ENCODE data around the gene ADTRP. TPM values are rescaled to one million over a fixed set of nuclear protein-coding genes. Genes with fewer than 3 reads are reported as not detected.

ADTRP gene
- total RNA-seq, 2 experiments from 2014 or later, result not detected

DNA sequence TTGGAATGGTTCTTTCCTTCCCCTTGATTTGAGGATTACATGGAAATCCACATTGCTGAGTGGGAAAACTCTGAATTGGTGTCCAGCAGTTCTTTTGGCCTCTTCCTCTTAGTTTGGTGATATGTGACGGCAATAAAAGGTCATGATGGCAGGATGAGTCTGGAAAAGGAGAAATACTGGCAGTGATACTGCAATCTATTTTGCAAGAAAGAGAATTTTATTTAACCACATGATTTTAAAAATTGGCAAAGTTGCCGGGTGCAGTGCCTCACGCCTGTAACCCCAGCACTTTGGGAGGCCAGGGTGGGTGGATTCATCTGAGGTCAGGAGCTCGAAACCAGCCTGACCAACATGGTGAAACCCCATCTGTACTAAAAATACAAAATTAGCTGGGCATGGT is 73.1 kb downstream of the ADTRP start:
- no peaks in the 10 kb centered on the region for H3K9me2 ChIP-seq (ENCODE audit: insufficient read depth, low read length)
- intact Hi-C loops (cut with micrococcal nuclease; ENCODE audit: unreplicated experiment), result loop anchor here (10.0 kb wide), 1 partner anchor 369 kb away; no protein-coding TSS in a partner anchor
- H2AFZ ChIP-seq (ENCODE audit: low read length), result no peak overlapping the region
- no peak for DNase-seq (ENCODE audit: low spot score)
- no peaks in the 10 kb centered on the region for H4K20me1 ChIP-seq (ENCODE audit: insufficient read depth, low read length)
- CTCF ChIA-PET (ENCODE audit: unreplicated experiment), result no interaction called here
- POLR2A ChIA-PET, result interaction anchor here (0.6 kb wide), 1 partner anchor 550 kb away, joined by 3 read pairs; no protein-coding TSS in a partner anchor
- no peaks in the 10 kb centered on the region for H3K36me3 ChIP-seq (ENCODE audit: insufficient read depth, low read length)
- H3K4me3 ChIP-seq (ENCODE audit: low read depth, low read length, poor library complexity, severe bottlenecking), result no peak overlapping the region
- BruUV-seq (replicated peaks), result no TSS peak
- no peaks in the 10 kb centered on the region for H3K9me3 ChIP-seq (ENCODE audit: low read length)
- TF ChIP-seq EZH2phosphoT487 (IDR thresholded peaks at IDR 0.05; ENCODE audit: borderline replicate concordance, low read depth, low read length), result no peak
- no peak overlapping the region for H3K4me2 ChIP-seq (ENCODE audit: low read length)
- H3K79me2 ChIP-seq (ENCODE audit: insufficient read depth, low read depth, low read length), result no peaks in the 10 kb centered on the region
- H3K4me1 ChIP-seq (ENCODE audit: insufficient read depth, low read length, poor library complexity, severe bottlenecking), result no peaks in the 10 kb centered on the region
- H3K27ac ChIP-seq (ENCODE audit: low read depth, low read length, poor library complexity, severe bottlenecking), result no peak overlapping the region

DNA sequence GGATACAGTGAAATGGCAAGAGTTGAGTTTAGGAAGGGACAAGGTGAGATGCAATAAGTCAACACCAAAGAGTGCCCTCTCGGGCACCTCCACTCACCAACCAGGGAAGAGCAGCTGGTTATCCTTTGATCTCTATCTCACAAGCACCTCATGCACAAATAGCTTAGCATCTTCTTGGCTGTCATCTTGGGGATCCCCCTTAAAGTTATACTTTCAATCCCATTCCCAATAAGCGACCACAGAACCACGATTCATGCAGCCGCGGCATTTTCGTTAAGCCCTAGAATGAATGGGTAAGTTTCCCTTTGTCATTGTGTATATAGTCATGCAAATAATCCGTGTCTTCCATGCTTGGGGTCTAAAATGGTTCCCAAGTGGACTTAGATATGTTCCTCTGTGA is 73.5 kb downstream of the ADTRP start:
- Histone ChIP-seq H3K79me2 (ENCODE audit: insufficient read depth, low read depth, low read length) (no peaks in the 10 kb centered on the region), H3K9me3 (ENCODE audit: low read length) (no peaks in the 10 kb centered on the region), H4K20me1 (ENCODE audit: insufficient read depth, low read length) (no peaks in the 10 kb centered on the region), H3K27ac (ENCODE audit: low read depth, low read length, poor library complexity, severe bottlenecking) (no peak overlapping the region), H3K4me2 (ENCODE audit: low read length) (no peak overlapping the region), H3K4me1 (ENCODE audit: insufficient read depth, low read length, poor library complexity, severe bottlenecking) (no peaks in the 10 kb centered on the region), H3K9me2 (ENCODE audit: insufficient read depth, low read length) (no peaks in the 10 kb centered on the region), H3K4me3 (ENCODE audit: low read depth, low read length, poor library complexity, severe bottlenecking) (no peak overlapping the region), H2AFZ (ENCODE audit: low read length) (no peak overlapping the region), H3K36me3 (ENCODE audit: insufficient read depth, low read length) (no peaks in the 10 kb centered on the region)
- no peak for TF ChIP-seq EZH2phosphoT487 (IDR thresholded peaks at IDR 0.05; ENCODE audit: borderline replicate concordance, low read depth, low read length)
- TF ChIP-seq, protein P1, sequence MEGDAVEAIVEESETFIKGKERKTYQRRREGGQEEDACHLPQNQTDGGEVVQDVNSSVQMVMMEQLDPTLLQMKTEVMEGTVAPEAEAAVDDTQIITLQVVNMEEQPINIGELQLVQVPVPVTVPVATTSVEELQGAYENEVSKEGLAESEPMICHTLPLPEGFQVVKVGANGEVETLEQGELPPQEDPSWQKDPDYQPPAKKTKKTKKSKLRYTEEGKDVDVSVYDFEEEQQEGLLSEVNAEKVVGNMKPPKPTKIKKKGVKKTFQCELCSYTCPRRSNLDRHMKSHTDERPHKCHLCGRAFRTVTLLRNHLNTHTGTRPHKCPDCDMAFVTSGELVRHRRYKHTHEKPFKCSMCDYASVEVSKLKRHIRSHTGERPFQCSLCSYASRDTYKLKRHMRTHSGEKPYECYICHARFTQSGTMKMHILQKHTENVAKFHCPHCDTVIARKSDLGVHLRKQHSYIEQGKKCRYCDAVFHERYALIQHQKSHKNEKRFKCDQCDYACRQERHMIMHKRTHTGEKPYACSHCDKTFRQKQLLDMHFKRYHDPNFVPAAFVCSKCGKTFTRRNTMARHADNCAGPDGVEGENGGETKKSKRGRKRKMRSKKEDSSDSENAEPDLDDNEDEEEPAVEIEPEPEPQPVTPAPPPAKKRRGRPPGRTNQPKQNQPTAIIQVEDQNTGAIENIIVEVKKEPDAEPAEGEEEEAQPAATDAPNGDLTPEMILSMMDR (conservative IDR thresholded peaks at IDR 0.05; ENCODE audit: low read length), result no peak
- ChIA-PET CTCF (ENCODE audit: unreplicated experiment) (no interaction called here), POLR2A (interaction anchor here (0.6 kb wide), 1 partner anchor 550 kb away, joined by 3 read pairs; no protein-coding TSS in a partner anchor)
- intact Hi-C loops (cut with micrococcal nuclease; ENCODE audit: unreplicated experiment), result loop anchor here (10.0 kb wide), 1 partner anchor 370 kb away; no protein-coding TSS in a partner anchor
- BruUV-seq (replicated peaks), result no TSS peak
- DNase-seq (ENCODE audit: low spot score), result no peak

- CTCF ChIA-PET (ENCODE audit: unreplicated experiment), result no interaction called here
- H3K4me3 ChIP-seq (ENCODE audit: low read depth, low read length, poor library complexity, severe bottlenecking), result no peak overlapping the region
- POLR2A ChIA-PET, result interaction anchor here (0.7 kb wide), 1 partner anchor 723 kb away, joined by 3 read pairs; no protein-coding TSS in a partner anchor
- TF ChIP-seq, protein P1 (conservative IDR thresholded peaks at IDR 0.05; ENCODE audit: low read length), result no peak
- no peak for TF ChIP-seq EZH2phosphoT487 (IDR thresholded peaks at IDR 0.05; ENCODE audit: borderline replicate concordance, low read depth, low read length)
- H3K79me2 ChIP-seq (ENCODE audit: insufficient read depth, low read depth, low read length), result no peaks in the 10 kb centered on the region
- H3K4me1 ChIP-seq (ENCODE audit: insufficient read depth, low read length, poor library complexity, severe bottlenecking), result no peaks in the 10 kb centered on the region
- no peaks in the 10 kb centered on the region for H3K36me3 ChIP-seq (ENCODE audit: insufficient read depth, low read length)
- H4K20me1 ChIP-seq (ENCODE audit: insufficient read depth, low read length), result no peaks in the 10 kb centered on the region
- intact Hi-C loops (cut with micrococcal nuclease; ENCODE audit: unreplicated experiment), result loop anchor here (5.0 to 10.0 kb wide), 2 partner anchors 371 to 584 kb away; no protein-coding TSS in a partner anchor
- no peak overlapping the region for H2AFZ ChIP-seq (ENCODE audit: low read length)
- no peaks in the 10 kb centered on the region for H3K9me3 ChIP-seq (ENCODE audit: low read length)
- no peak overlapping the region for H3K27ac ChIP-seq (ENCODE audit: low read depth, low read length, poor library complexity, severe bottlenecking)
- no peak overlapping the region for H3K4me2 ChIP-seq (ENCODE audit: low read length)
- H3K9me2 ChIP-seq (ENCODE audit: insufficient read depth, low read length), result no peaks in the 10 kb centered on the region
- BruUV-seq (replicated peaks), result no TSS peak
- no peak for DNase-seq (ENCODE audit: low spot score)
These were observed 74.9 kb downstream of the ADTRP start for GRCh38 chr6:11703725-11704124.

Measured in OCI-LY7 (cell line).